Fibroblast of skin of abdomen (primary cell): ENCODE results near the gene CCNL2.
A peak's percentile ranks its signal among the peaks of the same experiment; 100 is the strongest.
"Not testable (repeated sequence)": the region's sequence is repeated elsewhere in the genome, so short reads cannot be mapped to it uniquely, and the experiment has no call there.

Experiments used
- DNase-seq: peaks from one replicate; pipeline ENCODE4 v3.0.0-alpha.2; 2013

The CCNL2 gene

DNA sequence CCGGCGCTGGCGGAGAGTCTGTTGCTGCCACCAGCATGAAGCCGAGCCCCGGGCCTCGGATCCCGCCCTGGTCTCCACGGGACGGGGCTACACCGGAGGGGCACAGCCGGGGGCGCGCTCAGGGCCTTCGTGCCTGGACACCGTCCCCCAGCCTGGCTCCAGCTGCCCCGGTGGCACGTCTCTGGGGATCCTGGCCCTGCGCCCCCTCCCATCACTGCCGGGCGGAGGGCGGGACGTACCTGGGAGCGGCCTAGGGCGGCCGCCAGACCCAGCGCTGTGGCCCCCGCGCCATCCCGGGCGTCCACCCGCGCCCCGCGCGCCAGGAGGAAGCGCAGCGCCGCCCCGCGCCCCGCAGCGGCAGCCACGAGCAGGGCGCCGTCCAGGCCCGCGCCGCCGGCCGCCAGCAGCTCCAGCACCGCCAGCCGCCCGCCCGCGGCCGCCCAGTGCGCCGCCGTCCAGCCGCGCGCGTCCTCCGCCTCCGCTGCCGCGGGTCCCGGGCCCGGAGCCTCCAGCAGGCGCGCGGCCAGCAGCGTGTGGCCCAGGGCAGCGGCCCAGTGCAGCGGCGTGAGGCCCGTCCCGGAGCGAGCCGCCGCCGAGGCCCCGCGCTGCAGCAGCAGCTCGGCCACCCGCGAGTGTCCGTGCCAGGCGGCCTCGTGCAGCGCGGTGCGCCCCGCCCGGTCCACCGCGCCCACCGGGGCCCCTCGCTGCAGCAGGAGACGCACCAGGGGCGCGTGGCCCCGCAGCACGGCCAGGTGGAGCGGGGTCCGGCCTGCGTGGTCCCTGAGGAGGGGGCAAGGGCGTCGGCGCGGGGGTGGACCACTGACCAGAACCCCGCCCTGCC is 20.9 kb upstream of the CCNL2 start:
- DNase-seq = no peak

DNA sequence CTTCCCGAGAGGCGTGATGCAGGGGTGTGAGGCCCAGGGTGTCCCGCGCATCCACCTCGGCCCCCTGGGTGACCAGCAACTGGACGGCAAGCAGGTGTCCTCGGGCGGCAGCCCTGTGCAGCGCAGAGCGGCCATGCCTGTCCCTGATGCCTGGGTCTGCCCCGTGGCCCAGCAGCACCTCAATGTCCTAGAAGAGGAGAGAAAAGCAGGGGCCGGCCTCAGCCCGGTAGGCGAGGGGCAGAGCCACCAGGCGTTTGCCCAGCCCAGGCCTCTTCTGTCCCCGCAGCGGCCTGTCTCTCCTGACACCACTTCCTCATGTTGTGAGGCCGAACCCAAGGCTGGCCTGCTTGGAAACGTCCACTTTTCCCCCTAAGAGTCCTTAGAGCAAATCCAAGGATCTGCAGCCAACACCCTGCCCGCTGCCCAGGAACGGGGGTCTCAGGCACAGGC is 20.3 kb upstream of the CCNL2 start:
- DNase-seq = no peak

DNA sequence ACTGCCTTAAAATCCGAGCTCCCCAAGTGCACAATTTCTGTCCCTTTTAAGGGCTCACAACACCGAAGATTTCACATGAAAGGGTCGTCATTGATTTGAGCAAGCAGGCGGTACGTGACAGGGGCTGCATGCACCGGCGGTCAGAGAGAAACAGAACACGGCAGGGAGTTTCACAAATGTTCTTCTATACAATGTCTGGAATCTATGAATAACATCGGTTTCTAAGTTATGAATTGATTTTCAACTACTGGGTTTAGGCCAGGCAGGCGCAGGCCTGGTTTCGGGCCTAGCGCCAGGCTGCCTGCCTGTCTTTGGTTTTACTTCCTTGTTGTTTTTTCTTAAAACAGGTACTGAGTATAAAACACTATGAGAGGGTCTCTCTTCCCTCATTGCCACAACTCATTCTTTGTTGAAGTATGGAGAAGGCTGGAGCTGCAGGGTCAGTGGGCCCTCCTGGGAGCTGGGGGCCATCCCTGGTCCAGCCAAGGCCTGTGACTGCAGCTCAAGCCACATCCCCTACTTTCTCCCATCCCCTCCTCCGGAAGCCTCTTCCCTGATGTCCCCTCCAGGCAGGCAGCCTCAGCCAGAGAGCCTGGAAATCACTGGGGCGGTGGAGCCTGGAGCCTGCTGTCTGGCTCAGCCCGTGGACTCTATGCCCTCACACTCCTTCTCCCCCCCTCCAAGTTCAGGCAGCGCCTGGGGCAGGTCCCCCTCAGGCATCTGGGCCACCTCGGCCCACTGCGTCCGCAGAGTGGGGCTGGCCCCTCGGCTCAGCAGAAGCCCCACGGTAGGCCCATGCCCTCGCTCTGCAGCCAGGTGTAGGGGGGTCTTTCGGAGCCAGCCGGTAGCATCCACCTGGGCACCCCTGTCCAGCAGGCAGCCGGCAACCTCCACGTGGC is 19.6 kb upstream of the CCNL2 start:
- DNase-seq = no peak

DNA sequence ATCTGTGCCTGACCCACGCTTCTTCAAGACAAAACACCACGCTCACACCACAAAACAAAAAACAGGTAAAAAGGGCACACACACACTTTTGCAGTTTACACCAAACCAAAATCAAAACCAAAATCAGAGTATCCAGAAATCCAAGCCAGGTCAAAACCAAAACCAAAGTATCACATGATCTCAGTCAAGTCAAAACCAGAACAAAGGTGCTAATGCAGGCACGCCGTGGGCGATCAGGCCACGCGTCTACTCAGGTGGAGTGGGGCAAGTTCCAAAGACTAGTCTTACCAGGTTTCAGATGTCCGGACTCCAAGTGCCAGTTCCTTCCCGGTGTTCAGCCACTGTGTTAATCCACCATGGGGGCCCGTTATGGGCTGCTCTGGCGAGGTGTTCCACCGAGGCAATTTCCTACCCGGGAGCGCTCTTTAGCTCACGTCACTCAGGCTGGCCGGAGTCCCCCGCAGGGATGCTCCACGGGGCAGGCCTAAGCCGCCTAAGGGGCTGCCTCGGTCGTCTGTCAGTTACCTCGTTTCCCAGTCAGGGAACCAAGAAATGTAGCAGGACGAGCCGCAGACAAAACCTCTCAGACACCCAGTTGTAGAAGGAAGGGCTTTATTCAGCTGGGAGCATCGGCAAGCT is 18.8 kb upstream of the CCNL2 start:
- DNase-seq = not testable (repeated sequence)

DNA sequence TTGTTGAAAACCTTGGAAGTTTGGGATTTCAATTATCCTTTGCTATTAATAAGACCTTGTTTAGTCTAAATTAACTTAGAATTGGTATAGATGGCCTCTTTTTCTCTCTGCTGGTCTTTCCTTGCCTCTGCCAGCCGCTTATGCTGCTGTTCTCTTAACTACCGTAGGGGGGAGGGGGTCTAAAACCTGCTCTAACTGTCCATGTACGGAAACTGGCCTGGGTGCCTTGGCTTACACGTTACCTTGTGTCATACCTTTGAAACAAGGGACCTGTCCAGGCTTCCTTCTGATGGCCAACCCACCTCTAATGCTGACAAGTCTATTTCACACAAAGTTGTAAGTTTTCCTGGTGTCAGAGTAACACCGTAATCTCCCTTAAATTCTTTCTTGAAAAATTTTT is 18.3 kb upstream of the CCNL2 start:
- DNase-seq = not testable (repeated sequence)

DNA sequence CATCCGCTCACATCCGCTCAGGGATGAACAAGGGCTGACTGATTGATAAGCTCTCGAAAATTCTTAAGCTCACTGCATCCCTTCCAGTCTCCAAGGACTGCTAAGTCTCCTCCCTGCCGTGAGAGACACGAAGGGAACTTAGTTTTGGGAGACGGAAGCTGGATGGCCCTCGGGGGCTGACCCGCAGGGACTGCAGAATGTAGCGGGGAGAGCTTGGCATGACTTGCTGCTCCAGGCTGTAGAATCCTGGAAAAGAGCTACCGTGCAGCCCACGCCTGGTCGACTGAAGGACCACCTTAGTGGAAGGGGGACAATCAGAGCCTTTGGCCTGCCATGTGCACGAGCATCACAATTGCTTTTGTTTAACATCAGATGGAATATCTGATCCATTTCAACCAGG is 16.6 kb upstream of the CCNL2 start:
- no peak for DNase-seq

DNA sequence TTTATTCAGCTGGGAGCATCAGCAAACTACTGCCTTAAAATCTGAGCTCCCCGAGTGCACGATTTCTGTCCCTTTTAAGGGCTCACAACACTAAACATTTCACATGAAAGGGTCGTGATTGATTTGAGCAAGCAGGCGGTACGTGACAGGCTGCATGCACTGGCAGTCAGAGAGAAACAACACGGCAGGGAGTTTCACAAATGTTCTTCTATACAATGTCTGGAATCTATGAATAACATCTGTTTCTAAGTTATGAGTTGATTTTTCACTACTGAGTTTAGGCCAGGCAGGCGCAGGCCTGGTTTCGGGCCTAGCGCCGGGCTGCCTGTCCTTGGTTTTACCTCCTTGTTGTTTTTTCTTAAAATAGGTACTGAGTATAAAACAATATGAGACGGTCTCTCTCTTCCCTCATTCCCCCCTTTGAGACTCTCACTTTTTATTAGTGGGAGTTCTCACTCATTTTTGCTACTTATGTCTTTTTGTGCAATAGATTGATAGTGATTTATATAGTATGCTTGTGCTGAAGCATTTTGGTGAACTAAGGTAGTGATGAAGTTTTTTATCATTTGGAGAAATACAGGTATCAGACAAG is 13.3 kb upstream of the CCNL2 start:
- not testable (repeated sequence) for DNase-seq

DNA sequence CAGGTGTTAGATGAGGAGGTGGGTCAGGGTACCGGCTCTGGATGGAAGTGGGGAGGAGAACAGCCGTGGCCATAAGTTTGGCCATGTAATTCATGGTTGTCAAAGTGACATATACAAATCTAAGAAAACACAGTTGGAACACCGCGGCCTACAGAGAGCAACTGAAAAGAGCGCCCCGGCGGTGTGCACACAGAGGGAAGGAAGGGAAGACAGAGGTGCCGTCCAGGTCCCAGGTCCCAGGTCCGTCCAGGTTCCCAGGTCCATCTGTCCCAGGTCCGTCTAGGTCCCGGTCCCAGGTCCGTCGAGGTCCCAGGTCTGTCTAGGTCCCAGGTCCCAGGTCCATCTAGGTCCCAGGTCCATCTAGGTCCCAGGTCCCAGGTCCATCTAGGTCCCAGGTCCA is 12.5 kb upstream of the CCNL2 start:
- DNase-seq = no peak

DNA sequence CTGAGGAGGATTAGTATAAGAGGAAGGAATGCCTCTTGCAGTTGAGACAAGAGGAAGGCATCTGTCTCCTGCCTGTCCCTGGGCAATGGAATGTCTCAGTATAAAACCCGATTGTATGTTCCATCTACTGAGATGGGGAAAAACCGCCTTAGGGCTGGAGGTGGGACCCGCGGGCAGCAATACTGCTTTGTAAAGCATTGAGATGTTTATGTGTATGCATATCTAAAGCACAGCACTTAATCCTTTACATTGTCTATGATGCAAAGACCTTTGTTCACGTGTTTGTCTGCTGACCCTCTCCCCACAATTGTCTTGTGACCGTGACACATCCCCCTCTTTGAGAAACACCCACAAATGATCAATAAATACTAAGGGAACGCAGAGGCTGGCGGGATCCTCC is 11.1 kb upstream of the CCNL2 start:
- not testable (repeated sequence) for DNase-seq

DNA sequence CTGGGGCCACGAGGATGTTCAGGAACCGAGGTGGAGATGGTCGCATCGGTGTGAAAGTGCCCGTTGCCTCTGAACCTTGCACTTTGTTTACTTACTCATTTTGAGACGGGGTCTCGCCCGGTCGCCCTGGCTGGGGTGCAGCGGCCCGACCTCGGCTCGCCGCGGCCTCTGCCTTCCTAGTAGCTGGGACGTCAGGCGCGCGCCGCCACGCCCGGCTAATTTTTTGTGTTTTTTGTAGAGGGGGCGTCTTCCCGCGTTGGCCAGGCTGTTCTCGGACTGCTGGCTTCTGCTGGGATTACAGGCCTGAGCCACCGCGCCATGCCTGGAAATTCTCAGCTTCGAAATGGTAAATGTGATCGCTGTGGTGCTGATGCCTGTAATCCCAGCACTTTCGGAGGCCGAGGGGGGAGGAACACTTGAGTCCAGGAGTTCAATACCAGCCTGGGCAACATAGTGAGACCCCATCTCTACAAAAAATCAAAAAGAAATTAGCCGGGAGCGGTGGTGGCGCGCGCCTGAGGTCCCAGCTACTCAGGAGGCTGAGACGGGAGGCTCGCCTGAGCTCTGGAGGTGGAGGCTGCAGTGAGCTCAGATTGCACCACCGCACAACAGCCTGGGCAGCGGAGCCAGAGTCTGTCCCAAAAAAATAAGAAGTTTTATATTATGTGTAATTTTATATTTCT is 8.6 kb upstream of the CCNL2 start:
- peak; percentile 24 for DNase-seq

DNA sequence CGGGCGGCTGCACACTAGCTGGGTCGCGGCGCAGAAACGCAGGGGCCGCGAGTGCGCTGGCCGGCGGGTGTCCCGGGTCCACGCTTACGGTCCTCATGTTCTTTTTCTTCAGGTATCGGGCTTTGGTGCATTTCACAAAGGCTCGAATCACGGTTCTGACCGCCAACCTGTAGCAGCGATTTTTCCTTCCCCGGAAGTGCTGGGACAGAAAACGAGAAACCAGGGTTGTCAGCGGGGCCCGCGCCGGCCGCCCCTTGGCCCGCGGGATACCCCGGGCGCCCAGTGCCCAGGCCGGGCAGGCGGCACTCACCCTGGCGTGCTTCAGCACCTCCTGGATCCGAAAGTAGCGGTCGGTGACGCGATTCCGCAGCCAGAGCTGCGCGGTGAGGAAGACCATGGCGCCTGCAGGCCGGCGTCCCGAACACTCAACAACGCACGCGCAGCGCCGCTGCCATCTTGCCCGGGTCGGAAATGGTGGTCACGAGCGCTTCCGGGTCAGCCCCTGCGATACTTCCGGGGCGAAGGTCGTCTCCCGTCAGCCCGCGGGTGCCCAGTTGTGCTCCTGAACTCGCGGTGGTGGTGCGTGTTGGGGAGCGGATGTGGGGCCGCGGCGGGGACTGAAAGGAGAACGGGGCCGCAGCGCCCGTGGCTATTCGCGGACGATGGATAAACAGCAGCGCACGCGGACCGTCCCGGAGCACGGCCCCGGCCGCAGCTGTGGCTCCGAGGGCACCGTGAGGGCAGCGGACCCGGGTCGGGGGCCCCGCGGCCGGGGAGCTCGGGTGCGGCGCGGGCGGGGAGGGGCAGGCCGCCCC is 7.9 kb upstream of the CCNL2 start, which contains the start of gene MRPL20:
TSS of gene MRPL20 (minus strand) at position 473 of the 815 bp plus-strand sequence. CDS start at position 397, 76 bp downstream.
- DNase-seq = peak; percentile 88

DNA sequence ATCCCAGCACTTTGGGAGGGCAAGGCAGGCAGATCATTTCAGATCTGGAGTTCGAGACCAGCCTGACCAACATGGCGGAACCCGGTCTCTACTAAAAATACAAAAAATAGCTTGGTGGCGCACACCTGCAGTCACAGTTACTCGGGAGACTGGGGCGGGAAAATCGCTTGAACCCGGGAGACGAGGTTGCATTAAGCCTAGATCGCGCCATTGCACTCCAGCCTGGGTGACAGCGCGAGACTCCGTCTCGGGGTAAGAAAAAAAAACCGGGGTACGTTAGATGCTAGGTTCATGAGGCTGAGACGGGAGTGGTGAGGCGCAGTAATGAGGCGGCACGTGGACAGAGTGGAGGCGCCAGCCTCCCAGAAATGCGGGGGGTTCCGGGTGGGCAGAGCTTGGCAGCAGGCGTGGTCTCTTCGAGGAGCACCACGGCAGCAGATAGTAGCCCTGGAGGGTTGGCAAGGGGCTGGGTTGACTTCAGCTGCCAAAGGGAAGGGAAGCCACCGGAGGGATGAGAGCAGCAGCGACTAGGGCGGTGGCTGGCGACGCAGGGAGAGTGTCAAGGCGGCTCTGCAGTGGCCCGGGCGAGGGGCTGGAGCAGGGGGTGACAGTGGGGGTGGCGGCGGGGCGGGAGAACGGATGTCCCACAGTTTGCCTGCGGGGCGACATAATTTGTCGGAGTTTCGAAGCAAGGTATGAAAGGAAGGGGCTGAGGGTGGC is 7.1 kb upstream of the CCNL2 start:
- DNase-seq = no peak

DNA sequence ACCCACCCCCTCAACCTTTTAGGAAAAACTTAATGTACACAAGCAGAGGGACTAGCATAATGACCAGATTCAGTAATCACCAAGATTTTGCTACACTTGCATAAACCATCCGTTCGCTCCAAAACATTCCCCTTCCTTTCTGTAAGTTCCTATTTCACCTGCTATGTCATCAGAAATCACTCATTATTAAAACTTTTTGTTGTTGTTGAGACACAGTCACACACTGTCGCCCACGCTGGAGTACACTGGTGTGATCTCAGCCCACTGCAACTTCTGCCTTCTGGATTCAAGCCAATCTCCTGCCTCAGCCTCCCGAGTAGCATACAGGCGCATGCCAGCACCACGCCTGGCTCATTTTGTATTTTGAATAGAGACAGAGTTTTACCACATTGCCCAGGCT is 4.5 kb upstream of the CCNL2 start:
- DNase-seq = no peak

DNA sequence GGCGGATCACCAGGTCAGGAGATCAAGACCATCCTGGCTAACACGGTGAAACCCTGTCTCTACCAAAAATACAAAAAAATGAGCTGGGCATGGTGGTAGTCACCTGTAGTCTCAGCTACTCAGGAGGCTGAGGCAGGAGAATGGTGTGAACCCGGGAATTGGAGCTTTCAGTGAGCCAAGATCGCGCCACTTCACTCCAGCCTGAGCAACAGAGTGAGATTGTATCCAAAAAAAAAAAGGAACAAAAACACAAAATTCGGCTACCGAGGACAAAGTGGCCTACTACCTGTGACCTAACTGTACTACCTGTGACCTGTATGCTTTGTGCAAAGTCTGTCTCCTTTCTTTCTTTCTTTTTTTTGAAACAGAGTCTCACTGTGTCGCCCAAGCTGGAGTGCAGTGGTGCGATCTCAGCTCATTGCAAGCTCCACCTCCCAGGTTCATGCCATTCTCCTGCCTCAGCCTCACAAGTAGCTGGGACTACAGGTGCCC is 3.8 kb upstream of the CCNL2 start:
- not testable (repeated sequence) for DNase-seq

DNA sequence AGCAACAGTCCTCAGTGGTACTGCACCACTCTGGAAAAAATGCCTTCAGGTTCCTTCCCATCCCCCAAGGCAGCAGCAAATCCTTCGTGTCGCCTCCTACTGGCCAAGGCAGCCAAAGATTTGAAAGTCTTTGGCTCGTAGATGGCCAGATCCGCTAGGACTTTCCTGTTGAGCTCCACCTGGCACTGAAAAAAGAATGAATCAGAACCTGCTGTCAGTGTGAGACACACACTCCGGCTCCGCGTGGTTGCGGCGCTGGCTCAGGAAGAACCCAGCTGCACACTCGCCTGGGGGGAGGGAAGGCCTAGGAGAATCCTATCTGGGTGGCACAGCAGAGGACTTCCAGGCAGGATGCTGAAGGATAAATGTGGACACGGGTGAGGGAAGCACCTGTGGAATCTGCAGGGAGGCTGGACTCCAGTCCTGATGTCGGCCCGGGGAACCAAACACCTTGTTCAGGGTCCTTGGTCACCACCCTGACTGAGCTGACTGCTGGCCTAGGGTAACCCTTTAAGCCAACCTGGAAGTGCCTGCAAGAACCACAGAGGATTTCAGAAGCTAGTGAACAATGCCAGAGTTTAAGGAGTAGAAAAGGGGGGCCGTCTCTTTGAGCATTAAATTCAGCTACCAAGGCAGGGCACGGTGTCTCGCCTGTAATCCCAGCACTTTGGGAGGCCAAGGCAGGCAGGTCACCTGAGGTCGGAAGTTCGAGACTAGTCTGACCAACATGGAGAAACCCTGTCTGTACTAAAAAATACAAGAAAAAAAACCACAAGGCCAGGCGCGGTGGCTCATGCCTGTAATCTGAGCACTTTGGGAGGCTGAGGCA is 3.2 kb upstream of the CCNL2 start:
- DNase-seq = peak; percentile 47

DNA sequence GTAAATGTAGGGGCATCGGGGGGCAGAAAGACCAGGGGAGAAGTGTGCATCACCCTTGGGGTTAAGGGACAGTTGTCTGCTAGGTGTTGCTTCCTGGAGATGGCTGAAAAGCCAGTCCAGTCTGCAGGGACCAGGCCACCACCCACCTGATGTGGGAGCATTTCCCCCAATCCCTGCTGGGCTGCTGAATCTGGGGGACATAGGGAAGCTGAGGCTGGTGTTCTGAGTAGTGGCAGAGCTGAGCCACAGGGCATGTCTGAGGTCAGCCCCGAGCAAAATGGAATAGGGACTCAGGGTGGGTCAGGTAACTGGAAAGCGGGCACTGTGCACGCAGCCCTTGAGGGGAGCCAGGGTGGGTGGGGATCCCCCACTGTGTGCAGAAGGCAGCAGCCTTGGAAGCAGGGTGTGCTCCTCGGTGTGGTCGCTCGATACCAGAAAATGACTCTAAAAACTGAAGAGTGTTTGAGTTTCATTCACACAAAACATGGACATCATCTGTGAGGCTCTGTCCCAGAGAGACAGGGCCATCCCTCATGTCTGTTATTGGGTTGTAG is 2.4 kb upstream of the CCNL2 start:
- DNase-seq = no peak

DNA sequence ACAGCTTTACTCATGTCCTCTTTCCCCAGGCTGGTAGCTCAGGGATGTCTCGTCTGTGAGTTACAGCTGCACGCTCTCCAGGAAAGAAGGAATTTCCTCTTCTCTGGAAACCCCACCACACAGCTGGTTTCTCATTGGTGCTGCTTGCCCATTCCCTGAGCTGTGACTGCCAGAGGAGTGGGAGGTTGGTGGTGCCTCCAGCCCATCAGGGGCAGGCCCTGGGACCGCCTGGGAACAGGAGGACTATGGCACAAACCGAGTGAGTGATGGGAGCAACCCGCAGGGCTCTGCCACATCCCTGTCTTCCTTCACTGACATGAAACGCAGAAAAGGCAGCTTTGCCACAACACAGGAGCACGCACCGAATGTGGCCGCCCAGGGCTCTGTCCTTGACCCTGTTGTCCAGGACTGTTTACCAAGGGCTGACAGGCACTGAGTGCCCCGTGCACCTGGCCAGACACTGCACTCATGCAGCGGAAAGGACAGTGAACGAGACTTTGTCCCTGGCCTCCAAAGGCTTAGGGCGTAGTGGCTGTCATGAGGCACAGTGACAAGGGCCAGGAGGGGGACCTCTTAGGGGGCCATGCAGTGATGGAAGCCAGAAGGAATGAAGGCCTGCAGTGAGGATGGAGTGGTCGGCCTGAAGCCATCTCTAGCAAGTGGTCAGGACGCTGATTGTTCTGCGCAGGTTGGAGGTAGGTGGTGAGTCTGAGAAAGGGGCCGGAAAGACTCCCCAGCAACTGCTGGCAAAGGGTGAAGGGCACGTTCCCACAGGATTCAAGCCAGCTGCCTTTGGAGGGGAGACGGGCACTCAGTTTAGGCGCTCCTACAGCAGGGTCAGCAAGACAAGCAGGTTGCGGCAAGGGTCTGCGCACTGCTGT is 1.7 kb upstream of the CCNL2 start:
- no peak for DNase-seq
